Endothelial cell of umbilical vein (primary cell): ENCODE data around the gene MAP2K7. TPM values are rescaled to one million over a fixed set of nuclear protein-coding genes. Genes with fewer than 3 reads are reported as not detected.

Experiments
- BruUV-seq: library from RNA; stranded (reverse); fragments of 400-500 nt; replicated peaks from 2 replicates; lab custom pipeline; 2021; lab: Mats Ljungman, UMichigan
- CTCF ChIA-PET: fragments of 300-600, 350-600 bp; sonication (Branson Sonifier 250); formaldehyde crosslinking; loops from one replicate; lab custom pipeline; 2021; ENCODE audit warnings: antibody characterized with exemption, inconsistent platforms; lab: Charles Lee
- POLR2A ChIA-PET: fragments of 300-600, 350-600 bp; sonication (Branson Sonifier 250); formaldehyde crosslinking; loops from one replicate; lab custom pipeline; 2021; ENCODE audit warnings: antibody characterized with exemption, inconsistent platforms; lab: Charles Lee
- DNase-seq: peaks from one replicate; pipeline ENCODE4 v3.0.0-alpha.2; 2011; ENCODE audit warnings: low read depth, low spot score
- FAIRE-seq: peaks from 2 replicates; lab custom pipeline; 2011; peaks lifted over from hg19 to GRCh38; lab: Jason Lieb, UNC
- H2AFZ ChIP-seq: 2 replicates; pipeline ENCODE4 v1.6.0; 2012; ENCODE audit warnings: low read depth, low read length, control low read depth, inconsistent platforms
- H3K27ac ChIP-seq: 2 replicates; pipeline ENCODE4 v1.5.1; 2011; ENCODE audit warnings: low read depth, mild to moderate bottlenecking, control low read depth, low read length, moderate library complexity; ENCODE audit not compliant: insufficient read depth
- H3K27me3 ChIP-seq, 2 experiments: 2 replicates each; pipeline versions ENCODE4 v1.6.0 to v1.6.1; 2011; ENCODE audit warnings: low read length in 2 of 2, mixed read lengths in 1 of 2; ENCODE audit not compliant: control insufficient read depth in 2 of 2, insufficient read depth in 2 of 2
- H3K36me3 ChIP-seq, 2 experiments: 2 replicates in 1 of 2; 3 replicates in 1 of 2; pipeline ENCODE4 v1.5.1; 2011; ENCODE audit warnings: low read length in 2 of 2, mild to moderate bottlenecking in 1 of 2, moderate library complexity in 1 of 2; ENCODE audit not compliant: control insufficient read depth in 2 of 2, insufficient read depth in 2 of 2; ENCODE audit errors: extremely low read depth in 1 of 2
- H3K4me1 ChIP-seq: 3 replicates; pipeline ENCODE4 v1.5.1; 2011; ENCODE audit warnings: mild to moderate bottlenecking, low read length; ENCODE audit not compliant: control insufficient read depth, insufficient read depth; ENCODE audit errors: extremely low read depth
- H3K4me2 ChIP-seq: 2 replicates; pipeline ENCODE4 v1.6.1; 2011; ENCODE audit warnings: low read length, control low read depth, mixed read lengths; ENCODE audit not compliant: insufficient read depth
- H3K4me3 ChIP-seq, 3 experiments: fragments of 200-600 bp in 1 of 3; sonication (generic), shearing (Covaris generic) in 1 of 3; replicated peaks in 1 of 3; 2 replicates each; pipeline ENCODE4 v1.5.1; 2011 to 2016; ENCODE audit warnings: control low read depth in 3 of 3, low read length in 3 of 3, mild to moderate bottlenecking in 2 of 3, inconsistent platforms in 1 of 3, low read depth in 1 of 3, moderate library complexity in 1 of 3; ENCODE audit not compliant: insufficient read depth in 1 of 3
- H3K79me2 ChIP-seq: 2 replicates; pipeline ENCODE4 v1.6.0; 2012; ENCODE audit warnings: low read length, inconsistent platforms; ENCODE audit not compliant: control insufficient read depth, insufficient read depth
- H3K9ac ChIP-seq: replicated peaks from 2 replicates; pipeline ENCODE3; 2011; ENCODE audit warnings: low read length, control low read depth; ENCODE audit not compliant: insufficient read depth; ENCODE audit errors: extremely low read depth
- H3K9me1 ChIP-seq: replicated peaks from 3 replicates; pipeline ENCODE4 v1.6.0; 2011; ENCODE audit warnings: mild to moderate bottlenecking, low read length; ENCODE audit not compliant: control insufficient read depth, insufficient read depth; ENCODE audit errors: extremely low read depth
- H3K9me3 ChIP-seq: replicated peaks from 2 replicates; pipeline ENCODE4 v1.5.1; 2012; ENCODE audit warnings: low read length, inconsistent platforms; ENCODE audit not compliant: control insufficient read depth, insufficient read depth
- H4K20me1 ChIP-seq: replicated peaks from 2 replicates; pipeline ENCODE3; 2011; ENCODE audit warnings: mild to moderate bottlenecking, low read length; ENCODE audit not compliant: control insufficient read depth, insufficient read depth; ENCODE audit errors: extremely low read depth
- CTCF ChIP-seq, 2 donors: IDR thresholded peaks; 1 replicate in 1 of 2; 2 replicates in 1 of 2; pipeline ENCODE4 v1.5.1; 2011; ENCODE audit warnings: low read length in 2 of 2, mild to moderate bottlenecking in 2 of 2, moderate library complexity in 2 of 2, control low read depth in 1 of 2, inconsistent platforms in 1 of 2, low read depth in 1 of 2; ENCODE audit not compliant: insufficient read depth in 1 of 2; ENCODE audit errors: extremely low read depth in 1 of 2
- EZH2 ChIP-seq: IDR thresholded peaks from 2 replicates; pipeline ENCODE4 v1.6.1; 2012; ENCODE audit warnings: borderline replicate concordance, low read depth, mild to moderate bottlenecking, moderate library complexity, low read length, inconsistent platforms; ENCODE audit not compliant: severe bottlenecking
- FOS ChIP-seq: IDR thresholded peaks from 2 replicates; pipeline ENCODE4 v1.6.1; 2011; ENCODE audit warnings: mild to moderate bottlenecking, low read length, moderate library complexity, borderline replicate concordance; ENCODE audit not compliant: insufficient read depth
- GATA2 ChIP-seq: IDR thresholded peaks from 2 replicates; pipeline ENCODE4 v1.7.0; 2011; ENCODE audit warnings: low read depth, mild to moderate bottlenecking, moderate library complexity, mixed read lengths, low read length; ENCODE audit not compliant: insufficient read length, insufficient read depth
- JUN ChIP-seq: IDR thresholded peaks from 2 replicates; pipeline ENCODE4 v1.6.1; 2011; ENCODE audit warnings: borderline replicate concordance, low read depth; ENCODE audit not compliant: insufficient read length, insufficient read depth
- MYC ChIP-seq: IDR thresholded peaks from one replicate; pipeline ENCODE4 v1.6.1; 2011; ENCODE audit warnings: mild to moderate bottlenecking, low read depth, low read length
- POLR2A ChIP-seq: IDR thresholded peaks from 2 replicates; pipeline ENCODE4 v1.6.1; 2012; ENCODE audit warnings: low read depth, mild to moderate bottlenecking, control low read depth, low read length
- POLR2AphosphoS5 ChIP-seq: IDR thresholded peaks from 2 replicates; pipeline ENCODE4 v1.6.1; 2012; ENCODE audit warnings: low read depth, mild to moderate bottlenecking, control low read depth, low read length, moderate library complexity; ENCODE audit not compliant: insufficient read depth
- dilution Hi-C: fragments of 300-500 bp; cut with MboI; formaldehyde crosslinking; loops from one replicate; pipeline ENCODE4 v1.15.0; 2019; ENCODE audit warnings: low sequenced_read_pairs; ENCODE audit not compliant: extremely low pct_ligation_motif_present
- intact Hi-C: fragments of 100-400 bp; cut with micrococcal nuclease; formaldehyde crosslinking; loops from one replicate; pipeline ENCODE4 v1.10.0; 2022
- polyA plus RNA-seq, 4 experiments: library from polyadenylated mRNA; depleted of rRNA in 3 of 4; stranded (reverse) in 3 of 4; unstranded in 1 of 4; fragments of >200 nt; gene quantifications; 2 replicates each; pipeline versions ENCODE4 v1.2.1 to v1.2.3, GENCODE V29; 2011 to 2012; ENCODE audit warnings: missing spikeins in 1 of 4
- total RNA-seq: library from RNA; stranded (reverse); gene quantifications from 2 replicates; pipeline ENCODE4 v1.2.3, GENCODE V29; 2021
- TF ChIP-seq, protein P1 (sequence below): IDR thresholded peaks from 2 replicates; pipeline ENCODE4 v1.6.1; 2011; ENCODE audit not compliant: insufficient read depth, insufficient read length

Gene MAP2K7
- total and polyA plus RNA-seq, 2 donors (not counting 3 experiments of a cell fraction or from before 2014, with no cell fraction given) = 13.8 to 36.0 TPM

GRCh38 chr19:7907122-7907521 lies 3.4 kb downstream of the MAP2K7 start:
- Histone ChIP-seq H3K9me3 (no peaks in the 10 kb centered on the region), H3K36me3 (peaks cover 0 to 21% of the 10 kb centered on the region in 2 experiments), H3K27me3 (no peaks in the 10 kb centered on the region), H2AFZ (no peak overlapping the region), H3K79me2 (peaks cover 28% of the 10 kb centered on the region), H3K9me1 (no peaks in the 10 kb centered on the region), H3K4me1 (peaks cover 16% of the 10 kb centered on the region), H3K27ac (no peak overlapping the region), H4K20me1 (no peaks in the 10 kb centered on the region), H3K4me2 (no peak overlapping the region), H3K4me3 (no peak overlapping the region), H3K9ac (no peak overlapping the region)
- DNase-seq (no peak), FAIRE-seq (no peak)
- POLR2A ChIA-PET = interaction anchor here (0.7 kb wide), 1 partner anchor 13 kb away, joined by 4 read pairs; the partner anchor contains the start of gene SNAPC2
- dilution Hi-C loops = no loop called here
- CTCF ChIA-PET = interaction anchor here (1.0 kb wide), 1 partner anchor 11 kb away, joined by 4 read pairs; no protein-coding TSS in a partner anchor
- TF ChIP-seq MYC (no peak), GATA2 (no peak), POLR2A (no peak), EZH2 (no peak), POLR2AphosphoS5 (no peak)
- intact Hi-C loops = no loop called here
- BruUV-seq = no TSS peak

GRCh38 chr19:7907544-7907943 lies 3.9 kb downstream of the MAP2K7 start:
- Histone ChIP-seq H3K79me2 (peaks cover 28% of the 10 kb centered on the region), H3K4me2 (no peak overlapping the region), H3K27ac (no peak overlapping the region), H3K9me1 (no peaks in the 10 kb centered on the region), H3K36me3 (peaks cover 0 to 23% of the 10 kb centered on the region in 2 experiments), H3K4me3 (no peak overlapping the region), H2AFZ (no peak overlapping the region), H3K27me3 (no peaks in the 10 kb centered on the region), H4K20me1 (no peaks in the 10 kb centered on the region), H3K4me1 (peaks cover 15% of the 10 kb centered on the region), H3K9me3 (no peaks in the 10 kb centered on the region), H3K9ac (no peak overlapping the region)
- intact Hi-C loops (no loop called here), dilution Hi-C loops (no loop called here)
- no TSS peak for BruUV-seq
- CTCF ChIA-PET = interaction anchor here (1.0 kb wide), 1 partner anchor 10 kb away, joined by 4 read pairs; no protein-coding TSS in a partner anchor
- DNase-seq (no peak), FAIRE-seq (no peak)
- TF ChIP-seq POLR2AphosphoS5 (no peak), FOS (no peak), EZH2 (no peak), JUN (no peak), MYC (no peak), CTCF (IDR thresholded peaks at IDR 0.05; ENCODE audit: extremely low read depth in 1 of 2, insufficient read depth in 1 of 2, low read depth in 1 of 2, low read length in 2 of 2) (no peak), GATA2 (no peak), POLR2A (no peak)
- TF ChIP-seq, protein P1, sequence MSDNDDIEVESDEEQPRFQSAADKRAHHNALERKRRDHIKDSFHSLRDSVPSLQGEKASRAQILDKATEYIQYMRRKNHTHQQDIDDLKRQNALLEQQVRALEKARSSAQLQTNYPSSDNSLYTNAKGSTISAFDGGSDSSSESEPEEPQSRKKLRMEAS = no peak
- POLR2A ChIA-PET = no interaction called here
